ENCODE measurements around the gene STX11.

GRCh38 chr6:144179828-144180227, 29.5 kb downstream of the STX11 start:
- TF ChIP-seq PKNOX1 (IDR thresholded peaks at IDR 0.05) (no peak), SP1 (IDR thresholded peaks at IDR 0.05) (no peak), HDGF (IDR thresholded peaks at IDR 0.05; ENCODE audit: borderline replicate concordance) (no peak), TARDBP (IDR thresholded peaks at IDR 0.05) (no peak), NFRKB (IDR thresholded peaks at IDR 0.05) (no peak)

All from HEK293T (cell line).